Measurements from ENCODE around the gene PLEK. TPM values are rescaled to one million over a fixed set of nuclear protein-coding genes. Genes with fewer than 3 reads are reported as not detected.

Gene PLEK
- polyA plus RNA-seq, 6 donors from 2014 or later: 69.0 to 215 (median 129) TPM

DNA sequence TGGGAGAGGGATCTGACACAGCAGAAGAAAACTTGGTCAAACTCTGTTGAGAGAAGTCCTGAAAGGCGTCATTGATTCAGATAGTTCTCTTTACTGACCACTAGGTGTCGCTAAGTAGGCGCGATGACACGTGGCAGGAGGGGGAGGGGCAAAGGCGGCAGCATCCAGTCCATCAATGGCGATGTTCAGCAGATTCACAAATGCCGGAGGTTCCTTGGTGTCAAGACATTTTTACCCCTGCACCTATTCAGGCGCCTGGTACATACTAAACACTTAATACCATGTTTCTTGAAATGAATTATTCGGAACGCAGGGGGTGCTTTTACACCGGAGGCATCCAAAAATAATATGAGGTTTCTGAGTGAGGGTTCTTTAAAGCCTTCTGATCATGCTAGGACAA is 3.0 kb upstream of the PLEK start:
- no peaks in the 10 kb centered on the region for H3K9me3 Mint-ChIP-seq
- peak; percentile 79 for DNase-seq
- H3K27me3 Mint-ChIP-seq: no peaks in the 10 kb centered on the region
- H3K4me1 Mint-ChIP-seq: peaks cover 38 to 58% (median 51%) of the 10 kb centered on the region in 3 donors
- H3K36me3 Mint-ChIP-seq: peaks cover 7% of the 10 kb centered on the region in 2 donors
- ATAC-seq (ENCODE audit: low read depth in 2 of 2): peak; percentile 51 to 63
- H3K4me3 Mint-ChIP-seq: peak overlapping the region; percentile 78 to 100 (median 93)
- H3K27ac Mint-ChIP-seq: peak overlapping the region; percentile 94 to 99 (median 98)

DNA sequence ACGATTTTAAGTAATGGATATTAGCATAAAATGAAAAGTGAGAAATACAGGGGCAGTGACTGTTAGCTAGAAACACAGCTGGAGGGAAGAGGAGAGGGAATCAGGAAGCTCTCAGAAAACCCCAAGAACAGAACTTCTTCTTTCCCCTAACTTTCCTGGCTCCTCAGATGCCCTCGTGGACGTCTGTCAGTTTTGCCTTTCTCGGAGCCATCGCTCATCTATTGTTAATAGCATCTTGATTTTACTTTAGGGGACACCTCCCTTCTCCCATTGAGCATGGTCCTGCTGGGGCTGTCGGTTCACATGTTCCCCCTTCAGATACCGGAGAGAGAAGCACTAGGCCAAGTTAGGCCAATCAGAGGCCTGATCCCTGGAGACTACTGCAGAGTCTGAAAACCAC is 2.3 kb upstream of the PLEK start:
- DNase-seq (no peak), ATAC-seq (ENCODE audit: low read depth in 2 of 2) (no peak)
- no peaks in the 10 kb centered on the region for H3K9me3 Mint-ChIP-seq
- peaks cover 44 to 60% (median 56%) of the 10 kb centered on the region in 3 donors for H3K4me1 Mint-ChIP-seq
- peaks cover 7% of the 10 kb centered on the region in 2 donors for H3K36me3 Mint-ChIP-seq
- peak overlapping the region; percentile 94 to 99 (median 98) for H3K27ac Mint-ChIP-seq
- H3K27me3 Mint-ChIP-seq: no peaks in the 10 kb centered on the region
- peak overlapping the region; percentile 78 to 100 (median 93) for H3K4me3 Mint-ChIP-seq

DNA sequence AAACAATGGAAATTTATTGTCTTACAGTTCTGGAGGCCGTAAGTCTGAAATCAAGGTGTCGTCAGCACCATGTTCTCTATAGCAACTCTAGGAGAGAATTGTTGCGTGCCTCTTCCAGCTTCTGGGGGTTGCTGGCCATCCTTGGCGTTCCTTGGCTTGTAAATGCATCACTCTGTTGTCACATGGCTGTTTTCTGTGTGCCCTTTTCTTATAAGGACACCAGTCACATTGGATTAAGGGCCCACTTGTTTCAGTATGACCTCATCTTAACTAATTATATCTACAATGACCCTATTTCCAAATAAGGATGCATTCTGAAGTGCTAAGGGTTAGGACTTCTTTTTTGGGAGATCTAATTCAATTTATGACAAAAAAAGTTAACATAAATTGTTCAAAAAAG is 1.4 kb upstream of the PLEK start:
- Mint-ChIP-seq H3K4me3 (peak overlapping the region in 7 of 8 donors; percentile 7 to 100 (median 98)), H3K27me3 (no peaks in the 10 kb centered on the region), H3K4me1 (peaks cover 54 to 63% (median 63%) of the 10 kb centered on the region in 3 donors), H3K9me3 (peaks cover 0 to 2% (median 0%) of the 10 kb centered on the region in 7 donors), H3K27ac (peak overlapping the region; percentile 36 to 99 (median 98)), H3K36me3 (peaks cover 11 to 12% of the 10 kb centered on the region in 2 donors)
- no peak for DNase-seq
- no peak for ATAC-seq (ENCODE audit: low read depth in 2 of 2)

DNA sequence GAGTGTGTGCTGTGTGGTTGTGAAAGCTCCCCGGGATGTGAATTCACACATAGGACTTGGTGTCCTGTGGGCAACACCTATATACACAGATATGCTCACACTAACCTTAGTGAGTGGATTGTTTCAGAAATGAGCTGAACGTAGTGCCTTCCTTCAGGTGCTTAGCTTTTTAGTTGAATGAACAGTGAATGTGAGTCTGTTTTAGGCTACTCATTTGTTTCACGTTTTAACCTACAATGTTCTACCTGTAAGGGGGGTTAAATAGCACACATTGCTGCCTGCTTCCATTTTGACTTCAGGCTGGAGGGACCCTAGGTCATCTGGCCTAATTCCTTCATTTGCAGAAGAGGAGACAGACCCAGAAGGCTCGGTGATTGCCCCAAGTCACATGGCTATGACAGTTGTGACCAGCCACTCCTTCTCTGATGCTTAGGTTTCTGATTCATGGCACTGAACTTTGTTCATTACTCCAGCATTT is 1.0 kb downstream of the PLEK start:
- Mint-ChIP-seq H3K27me3 (no peaks in the 10 kb centered on the region), H3K4me3 (peak overlapping the region; percentile 96 to 100 (median 100)), H3K36me3 (peaks cover 22 to 23% of the 10 kb centered on the region in 2 donors), H3K27ac (peak overlapping the region; percentile 97 to 100 (median 98)), H3K4me1 (peaks cover 72 to 85% (median 79%) of the 10 kb centered on the region in 3 donors), H3K9me3 (peaks cover 0 to 3% (median 0%) of the 10 kb centered on the region in 7 donors)
- DNase-seq: no peak
- ATAC-seq (ENCODE audit: low read depth in 2 of 2): peak; percentile 49 to 56

DNA sequence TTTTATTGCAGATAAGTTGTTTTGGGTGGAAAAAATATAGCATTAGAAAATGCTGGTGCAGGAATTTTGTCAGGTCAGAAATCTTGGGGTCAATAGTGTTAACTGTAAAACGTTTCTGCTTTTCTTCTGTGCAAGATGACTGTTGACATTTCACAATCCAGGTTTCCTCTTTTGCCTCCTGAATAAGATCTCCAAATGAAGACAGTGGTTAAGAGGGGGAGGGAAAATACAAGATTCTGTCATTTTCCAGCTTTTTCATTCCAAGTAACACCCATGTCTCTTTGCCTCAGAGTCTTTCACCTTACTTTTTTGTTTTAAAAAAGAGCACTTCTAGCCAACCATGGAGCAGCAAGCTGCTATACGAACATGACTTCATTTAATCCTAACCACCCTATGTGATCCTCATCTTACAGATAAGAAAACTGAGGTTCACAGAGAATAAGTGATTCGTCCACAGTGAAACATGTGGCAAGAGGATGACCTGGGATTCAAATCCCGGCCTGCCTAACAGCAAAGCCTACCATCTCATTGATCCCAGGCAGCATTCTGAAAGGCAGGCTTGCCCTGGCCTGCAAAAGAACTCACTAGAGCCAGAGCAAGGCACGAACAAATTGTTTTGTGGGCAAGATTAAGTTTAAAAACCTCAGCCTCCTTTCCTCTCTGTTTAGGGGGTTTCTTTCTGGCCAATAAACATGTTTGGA is 3.0 kb downstream of the PLEK start:
- H3K4me1 Mint-ChIP-seq: peaks cover 68 to 89% (median 80%) of the 10 kb centered on the region in 3 donors
- no peak for ATAC-seq (ENCODE audit: low read depth in 2 of 2)
- H3K9me3 Mint-ChIP-seq: peaks cover 0 to 3% (median 0%) of the 10 kb centered on the region in 7 donors
- no peak for DNase-seq
- peak overlapping the region; percentile 79 to 100 (median 100) for H3K4me3 Mint-ChIP-seq
- H3K27me3 Mint-ChIP-seq: no peaks in the 10 kb centered on the region
- H3K27ac Mint-ChIP-seq: peak overlapping the region; percentile 33 to 98 (median 94)
- H3K36me3 Mint-ChIP-seq: peaks cover 22 to 31% of the 10 kb centered on the region in 2 donors

DNA sequence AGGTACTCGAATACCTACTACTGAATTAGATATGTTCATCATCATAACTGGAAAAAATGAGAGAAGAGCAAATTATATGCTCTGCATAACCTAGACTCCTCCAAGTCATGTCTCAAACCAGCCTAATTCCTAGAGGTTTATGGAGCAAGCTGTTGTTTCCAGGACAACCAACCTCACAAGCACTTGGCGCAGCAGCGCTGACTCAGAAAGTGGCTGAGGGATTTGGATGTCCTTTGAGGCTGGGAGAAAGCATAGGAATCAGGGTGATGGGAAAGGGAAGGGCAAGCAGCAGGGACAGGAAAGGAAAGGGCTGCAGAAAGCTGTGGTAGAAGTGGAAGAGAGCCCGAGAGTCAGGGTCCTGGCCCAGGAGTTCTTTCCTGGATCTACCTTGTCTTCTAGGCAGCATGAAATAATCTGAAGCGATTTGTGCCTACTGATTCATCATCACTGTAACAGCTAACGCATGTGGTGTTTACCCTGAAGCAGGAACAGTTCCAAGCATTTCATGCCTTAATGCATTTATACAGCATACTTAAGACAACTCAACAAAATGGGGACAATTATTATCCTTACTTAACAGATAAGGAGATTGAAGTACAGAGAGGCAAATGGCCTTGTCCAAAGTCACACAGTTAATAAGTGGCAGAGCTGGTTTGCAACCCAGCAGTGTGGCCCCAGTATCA is 3.7 kb downstream of the PLEK start:
- peaks cover 64 to 82% (median 78%) of the 10 kb centered on the region in 3 donors for H3K4me1 Mint-ChIP-seq
- ATAC-seq (ENCODE audit: low read depth in 2 of 2) (no peak), DNase-seq (no peak)
- peaks cover 0 to 3% (median 0%) of the 10 kb centered on the region in 7 donors for H3K9me3 Mint-ChIP-seq
- H3K36me3 Mint-ChIP-seq: peaks cover 22 to 31% of the 10 kb centered on the region in 2 donors
- H3K4me3 Mint-ChIP-seq: peak overlapping the region; percentile 3 to 100 (median 88)
- H3K27me3 Mint-ChIP-seq: no peaks in the 10 kb centered on the region
- H3K27ac Mint-ChIP-seq: peak overlapping the region; percentile 33 to 98 (median 92)

DNA sequence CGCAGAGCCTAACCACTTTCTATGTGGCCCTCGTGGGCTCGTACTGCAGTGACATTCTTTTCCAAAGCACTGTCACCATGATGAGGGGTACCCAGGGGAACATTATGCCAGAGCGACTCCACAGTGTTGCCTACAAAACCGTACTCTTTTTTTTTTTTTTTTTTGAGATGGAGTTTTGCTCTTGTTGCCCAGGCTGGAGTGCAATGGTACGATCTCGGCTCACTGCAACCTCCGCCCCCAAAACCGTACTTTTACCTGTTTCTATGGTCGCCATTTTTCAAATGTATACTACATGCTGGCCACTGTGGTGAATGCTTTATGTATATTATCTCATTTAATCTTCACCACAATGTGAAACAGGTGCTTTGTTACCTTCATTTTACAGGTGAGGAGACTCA is 4.3 kb downstream of the PLEK start:
- Mint-ChIP-seq H3K36me3 (peaks cover 22 to 31% of the 10 kb centered on the region in 2 donors), H3K4me1 (peaks cover 63 to 81% (median 77%) of the 10 kb centered on the region in 3 donors), H3K27ac (peak overlapping the region in 2 of 6 donors; percentile 97 to 98), H3K27me3 (no peaks in the 10 kb centered on the region), H3K9me3 (peaks cover 0 to 3% (median 0%) of the 10 kb centered on the region in 7 donors), H3K4me3 (peak overlapping the region in 1 of 8 donors; percentile 96)
- no peak for ATAC-seq (ENCODE audit: low read depth in 2 of 2)
- DNase-seq: no peak

DNA sequence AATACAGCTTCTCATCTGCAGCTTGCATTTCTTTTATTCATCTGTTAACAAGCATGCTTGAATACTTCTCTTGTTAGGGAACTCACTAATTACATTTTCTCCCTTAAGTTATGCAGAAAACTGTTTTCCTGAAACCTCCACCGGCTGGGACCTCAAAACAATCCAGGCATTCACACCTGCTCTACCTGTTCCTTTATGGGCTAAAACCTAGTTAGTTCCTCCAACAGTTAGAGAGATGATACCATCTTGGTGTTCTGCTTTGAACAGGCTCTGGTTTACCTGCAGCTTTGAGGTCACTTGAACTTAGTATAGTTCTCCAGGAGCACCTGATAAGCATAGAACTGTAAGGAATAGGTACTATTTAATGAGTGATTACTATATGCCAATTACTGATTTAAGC is 6.1 kb downstream of the PLEK start:
- Mint-ChIP-seq H3K4me1 (peaks cover 71 to 84% (median 76%) of the 10 kb centered on the region in 3 donors), H3K9me3 (peaks cover 0 to 3% (median 0%) of the 10 kb centered on the region in 7 donors), H3K36me3 (peaks cover 19 to 24% of the 10 kb centered on the region in 2 donors), H3K27ac (peak overlapping the region in 3 of 6 donors; percentile 39 to 97 (median 52)), H3K4me3 (peak overlapping the region in 6 of 8 donors; percentile 24 to 77 (median 54)), H3K27me3 (no peaks in the 10 kb centered on the region)
- ATAC-seq (ENCODE audit: low read depth in 2 of 2) (no peak), DNase-seq (no peak)

DNA sequence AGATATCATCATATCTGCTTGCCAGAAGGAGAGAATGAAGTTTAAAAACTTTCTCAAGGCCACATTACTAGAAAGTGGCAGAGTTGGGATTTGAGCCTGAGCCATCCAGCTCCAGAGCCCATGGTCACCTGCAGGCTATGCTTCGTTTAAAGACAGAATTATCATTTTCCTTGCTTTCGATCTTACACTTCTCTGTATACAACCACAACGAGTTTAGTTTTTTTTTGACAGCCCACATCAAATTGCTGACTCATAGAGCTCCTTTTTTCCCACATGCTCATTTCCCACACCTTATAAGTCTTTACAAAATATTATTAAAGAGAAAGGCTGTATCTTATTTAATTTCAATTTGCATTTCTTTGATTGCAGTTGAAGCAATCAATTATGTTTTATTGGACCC is 6.5 kb downstream of the PLEK start:
- Mint-ChIP-seq H3K4me1 (peaks cover 68 to 82% (median 74%) of the 10 kb centered on the region in 3 donors), H3K4me3 (peak overlapping the region in 7 of 8 donors; percentile 5 to 77 (median 53)), H3K36me3 (peaks cover 15 to 24% of the 10 kb centered on the region in 2 donors), H3K27ac (peak overlapping the region in 3 of 6 donors; percentile 39 to 97 (median 52)), H3K9me3 (peaks cover 0 to 3% (median 0%) of the 10 kb centered on the region in 7 donors), H3K27me3 (no peaks in the 10 kb centered on the region)
- DNase-seq (no peak), ATAC-seq (ENCODE audit: low read depth in 2 of 2) (no peak)

DNA sequence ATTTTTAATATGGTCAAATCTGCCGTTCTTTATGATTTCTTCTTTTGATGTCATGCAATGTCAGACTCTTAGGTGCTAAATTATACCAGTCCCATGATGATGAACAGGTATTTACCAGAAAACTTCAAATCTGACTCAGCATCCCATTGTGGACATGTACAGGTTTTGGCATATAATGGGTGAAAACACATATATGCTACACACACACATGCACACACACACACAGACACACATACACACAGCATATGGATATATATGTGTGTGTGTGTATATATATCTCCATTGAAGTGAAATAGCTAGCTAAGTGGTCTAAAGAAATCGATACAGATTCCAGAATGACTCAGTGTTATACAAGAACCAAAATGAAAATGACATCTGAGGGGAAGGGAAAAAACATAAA is 7.4 kb downstream of the PLEK start:
- DNase-seq (no peak), ATAC-seq (ENCODE audit: low read depth in 2 of 2) (no peak)
- Mint-ChIP-seq H3K36me3 (peaks cover 20 to 24% of the 10 kb centered on the region in 2 donors), H3K9me3 (peaks cover 0 to 4% (median 0%) of the 10 kb centered on the region in 7 donors), H3K4me3 (peak overlapping the region in 2 of 8 donors; percentile 39 to 59), H3K27me3 (no peaks in the 10 kb centered on the region), H3K4me1 (peaks cover 72 to 84% (median 78%) of the 10 kb centered on the region in 3 donors), H3K27ac (peak overlapping the region in 3 of 6 donors; percentile 12 to 97 (median 57))

DNA sequence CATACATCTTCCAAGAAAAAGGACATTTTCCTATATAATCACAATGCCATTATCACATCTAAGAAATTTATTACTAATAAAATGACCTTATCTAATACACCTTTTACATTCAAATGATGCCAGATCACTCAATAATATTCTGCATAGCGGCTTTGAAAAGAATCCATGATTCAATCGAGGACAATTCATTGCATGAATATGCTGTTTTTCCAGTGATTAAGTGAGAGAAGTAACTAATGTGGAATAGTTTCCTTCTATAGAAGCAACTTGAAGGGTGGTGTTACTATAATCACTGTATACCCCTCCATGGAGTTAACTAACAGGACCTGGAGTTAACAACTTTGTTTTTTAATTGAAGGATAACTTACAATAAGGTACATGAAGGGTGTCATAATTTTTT is 9.1 kb downstream of the PLEK start:
- Mint-ChIP-seq H3K9me3 (peaks cover 0 to 2% (median 0%) of the 10 kb centered on the region in 7 donors), H3K27ac (peak overlapping the region in 1 of 6 donors; percentile 67), H3K4me3 (no peak overlapping the region), H3K27me3 (no peaks in the 10 kb centered on the region), H3K4me1 (peaks cover 65 to 80% (median 71%) of the 10 kb centered on the region in 3 donors), H3K36me3 (peaks cover 12 to 16% of the 10 kb centered on the region in 2 donors)
- no peak for ATAC-seq (ENCODE audit: low read depth in 2 of 2)
- DNase-seq: no peak

DNA sequence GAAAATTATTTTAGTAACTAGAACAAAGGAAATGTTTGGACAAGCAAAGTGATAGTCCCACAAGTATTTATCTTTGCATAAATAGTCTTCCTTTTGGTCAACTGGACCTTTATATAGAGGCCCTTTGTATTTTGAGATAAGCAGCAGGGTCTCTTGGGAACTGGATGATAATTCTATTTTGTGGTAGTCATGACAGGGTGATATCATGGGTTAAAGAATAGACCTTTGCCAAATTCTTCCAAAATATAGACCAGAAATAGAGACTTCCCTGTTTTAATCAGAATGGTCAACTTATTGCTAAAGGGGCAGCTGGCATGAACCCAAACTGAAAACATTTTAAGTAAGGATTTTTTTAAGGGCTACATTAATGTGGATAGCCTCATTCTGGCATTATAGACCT is 10.5 kb downstream of the PLEK start:
- no peak for ATAC-seq (ENCODE audit: low read depth in 2 of 2)
- DNase-seq: no peak
- H3K4me1 Mint-ChIP-seq: peaks cover 68 to 77% (median 71%) of the 10 kb centered on the region in 3 donors
- peak overlapping the region in 2 of 6 donors; percentile 1 to 67 for H3K27ac Mint-ChIP-seq
- peaks cover 0 to 4% (median 0%) of the 10 kb centered on the region in 7 donors for H3K9me3 Mint-ChIP-seq
- H3K4me3 Mint-ChIP-seq: peak overlapping the region in 1 of 8 donors; percentile 30
- peaks cover 15 to 20% of the 10 kb centered on the region in 2 donors for H3K36me3 Mint-ChIP-seq
- H3K27me3 Mint-ChIP-seq: no peaks in the 10 kb centered on the region

DNA sequence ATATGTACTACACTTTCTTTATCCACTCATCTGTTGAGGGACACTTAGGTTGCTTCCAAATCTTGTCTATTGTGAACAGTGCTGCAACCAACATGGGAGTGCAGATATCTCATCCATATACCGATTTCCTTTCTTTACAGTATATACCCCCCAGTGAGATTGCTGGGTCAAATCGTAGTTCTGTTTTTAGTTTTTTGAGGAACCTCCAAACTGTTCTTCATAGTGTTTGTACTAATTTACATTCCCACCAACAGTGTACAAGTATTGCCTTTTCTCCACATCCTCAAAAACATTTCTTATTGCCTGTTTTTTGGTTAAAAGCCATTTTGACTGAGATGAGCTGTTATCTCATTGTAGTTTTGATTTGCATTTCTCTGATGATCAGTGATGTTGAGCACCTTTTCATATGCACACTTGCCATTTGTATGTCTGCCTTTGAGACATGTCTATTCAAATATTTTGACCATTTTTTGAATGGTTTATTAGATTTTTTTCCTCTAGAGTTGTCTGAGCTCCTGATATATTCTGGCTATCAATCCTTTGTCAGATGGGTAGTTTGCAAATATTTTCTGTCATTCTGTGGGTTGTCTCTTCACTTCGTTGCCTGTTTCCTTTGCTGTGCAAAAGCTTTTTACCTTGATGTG is 12.2 kb downstream of the PLEK start:
- no peak for DNase-seq
- peak overlapping the region; percentile 5 to 92 (median 64) for H3K27ac Mint-ChIP-seq

More for the DNA sequence above, 12.2 kb downstream of the PLEK start:
- Mint-ChIP-seq H3K9me3 (peaks cover 0 to 4% (median 0%) of the 10 kb centered on the region in 7 donors), H3K4me3 (peak overlapping the region in 7 of 8 donors; percentile 5 to 65 (median 39)), H3K27me3 (no peaks in the 10 kb centered on the region), H3K36me3 (peaks cover 21 to 36% of the 10 kb centered on the region in 2 donors), H3K4me1 (peaks cover 65 to 72% (median 68%) of the 10 kb centered on the region in 3 donors)
- peak; percentile 78 to 79 for ATAC-seq (ENCODE audit: low read depth in 2 of 2)

All from naive B cell (primary cell).